Choroid plexus epithelial cell (primary cell): ENCODE measurements around the gene RARRES2.

Experiments used
- DNase-seq: peaks from one replicate; pipeline ENCODE4 v3.0.0-alpha.2; 2010; ENCODE audit warnings: low read depth
- H3K4me3 ChIP-seq: 2 replicates; pipeline ENCODE4 v1.5.1; 2011; ENCODE audit warnings: low read depth, mild to moderate bottlenecking, control low read depth, low read length, moderate library complexity
- CTCF ChIP-seq: conservative IDR thresholded peaks from 2 replicates; pipeline ENCODE4 v1.5.1; 2011; ENCODE audit warnings: low read depth, mild to moderate bottlenecking, control low read depth, inconsistent platforms, low read length, moderate library complexity

The RARRES2 gene

GRCh38 chr7:150371996-150372270 lies 30.5 kb upstream of the RARRES2 start:
- TF ChIP-seq CTCF, result no peak
- no peak overlapping the region for H3K4me3 ChIP-seq
- no peak for DNase-seq

DNA sequence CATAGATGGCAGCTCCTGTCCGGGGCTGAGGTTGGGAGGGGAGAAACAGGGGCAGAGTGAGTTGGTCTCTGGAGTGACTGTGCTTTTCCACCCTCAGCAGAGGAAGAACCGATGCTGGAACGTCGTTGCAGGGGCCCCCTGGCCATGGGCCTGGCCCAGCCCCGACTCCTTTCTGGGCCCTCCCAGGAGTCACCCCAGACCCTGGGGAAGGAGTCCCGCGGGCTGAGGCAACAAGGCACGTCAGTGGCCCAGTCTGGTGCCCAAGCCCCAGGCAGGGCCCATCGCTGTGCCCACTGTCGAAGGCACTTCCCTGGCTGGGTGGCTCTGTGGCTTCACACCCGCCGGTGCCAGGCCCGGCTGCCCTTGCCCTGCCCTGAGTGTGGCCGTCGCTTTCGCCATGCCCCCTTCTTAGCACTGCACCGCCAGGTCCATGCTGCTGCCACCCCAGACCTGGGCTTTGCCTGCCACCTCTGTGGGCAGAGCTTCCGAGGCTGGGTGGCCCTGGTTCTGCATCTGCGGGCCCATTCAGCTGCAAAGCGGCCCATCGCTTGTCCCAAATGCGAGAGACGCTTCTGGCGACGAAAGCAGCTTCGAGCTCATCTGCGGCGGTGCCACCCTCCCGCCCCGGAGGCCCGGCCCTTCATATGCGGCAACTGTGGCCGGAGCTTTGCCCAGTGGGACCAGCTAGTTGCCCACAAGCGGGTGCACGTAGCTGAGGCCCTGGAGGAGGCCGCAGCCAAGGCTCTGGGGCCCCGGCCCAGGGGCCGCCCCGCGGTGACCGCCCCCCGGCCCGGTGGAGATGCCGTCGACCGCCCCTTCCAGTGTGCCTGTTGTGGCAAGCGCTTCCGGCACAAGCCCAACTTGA lies 29.9 kb upstream of the RARRES2 start:
- H3K4me3 ChIP-seq, result no peak overlapping the region

DNA sequence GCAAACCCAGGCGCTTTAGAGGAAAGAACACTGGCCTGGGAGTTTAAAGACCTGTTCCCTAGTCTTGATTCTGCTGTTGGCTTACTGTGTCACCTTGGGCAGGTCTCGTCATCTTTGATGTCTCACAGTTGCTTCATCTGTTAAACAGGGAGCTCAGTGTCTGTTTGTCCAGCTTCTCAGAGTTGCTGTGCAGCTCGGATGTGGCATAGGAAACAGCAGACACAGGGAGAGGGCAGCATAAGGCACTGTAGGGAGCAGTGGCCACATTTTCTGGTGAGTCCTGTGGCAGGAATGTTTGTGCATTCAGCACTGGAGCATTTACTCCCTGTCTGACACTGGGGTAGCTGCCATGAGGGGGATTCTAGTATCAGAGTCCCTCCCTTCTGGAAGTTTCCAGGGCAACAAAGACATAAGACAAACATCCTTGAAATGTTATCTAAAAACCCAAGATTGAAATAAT lies 29.2 kb upstream of the RARRES2 start:
- DNase-seq, result peak; percentile 61
- no peak overlapping the region for H3K4me3 ChIP-seq
- TF ChIP-seq CTCF, result no peak

More for the DNA sequence above, 29.9 kb upstream of the RARRES2 start:
- no peak for TF ChIP-seq CTCF
- no peak for DNase-seq

- no peak for TF ChIP-seq CTCF
- peak overlapping the region; percentile 82 for H3K4me3 ChIP-seq
- no peak for DNase-seq
These were observed 28.5 kb upstream of the RARRES2 start for GRCh38 chr7:150369748-150370501.

- H3K4me3 ChIP-seq, result peak overlapping the region; percentile 82
- no peak for TF ChIP-seq CTCF
- DNase-seq, result no peak
These were observed 27.7 kb upstream of the RARRES2 start for GRCh38 chr7:150368884-150369747.

DNA sequence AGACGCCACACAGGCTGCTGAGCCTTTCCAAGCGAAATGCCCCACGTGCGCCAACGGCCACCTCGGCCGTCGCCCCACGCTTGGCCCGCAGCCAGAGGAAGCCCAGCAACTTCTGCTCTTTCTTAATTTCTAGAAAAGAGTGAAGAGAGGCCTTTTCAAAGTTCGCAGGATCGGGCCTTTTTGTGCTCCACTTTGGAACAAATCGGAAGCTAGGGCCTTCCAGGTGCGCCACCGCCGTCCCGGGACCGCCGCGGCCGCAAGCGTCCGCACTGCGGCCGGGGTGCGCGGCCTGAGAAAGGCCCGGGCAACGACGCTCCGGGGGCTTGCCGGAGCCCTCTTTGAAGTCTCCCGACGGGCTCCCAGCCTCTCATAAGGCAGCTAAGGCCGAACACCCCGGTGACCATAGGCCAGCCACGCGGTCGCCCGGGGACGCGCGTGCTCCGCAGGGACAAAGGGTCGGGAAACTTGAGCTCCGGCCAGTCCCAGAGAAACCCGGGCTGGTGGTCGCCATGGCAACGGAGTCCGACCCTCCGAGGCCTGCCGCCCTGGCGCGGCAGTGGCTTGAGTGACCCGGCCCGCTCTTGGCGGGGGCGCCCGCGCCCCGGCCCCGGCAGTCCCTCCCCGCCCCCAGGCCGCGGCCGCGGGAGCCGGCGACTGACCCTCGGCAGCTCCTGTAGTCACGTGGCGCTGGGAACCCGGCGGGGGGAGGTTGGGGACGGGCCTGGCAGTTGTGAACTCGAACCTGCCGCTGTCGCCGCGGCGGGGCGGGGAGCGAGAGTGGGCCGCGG lies 26.9 kb upstream of the RARRES2 start, which contains the start of gene REPIN1:
Gene REPIN1 (plus strand): TSS at position 727 of the 788 bp plus-strand sequence. CDS start 890 bp downstream, outside the sequence.
- peak; percentile 70 for DNase-seq
- H3K4me3 ChIP-seq, result peak within 1 kb of the TSS; percentile 82
- TF ChIP-seq CTCF, result no peak
